ENCODE results near the gene TVP23C. TPM values are rescaled to one million over a fixed set of nuclear protein-coding genes. Genes with fewer than 3 reads are reported as not detected.
"Not testable (repeated sequence)": the region's sequence is repeated elsewhere in the genome, so short reads cannot be mapped to it uniquely, and the experiment has no call there.

Gene TVP23C
- polyA plus RNA-seq (ENCODE audit: insufficient read length in 3 of 3) = 10 to 100 TPM; 11.1 to 22.6 (median 12.8) TPM
- long read RNA-seq, donor 1 = 0 reads
- long read RNA-seq, donor 2 = 0 reads
- long read RNA-seq, donor 3 = 0 reads
- long read RNA-seq, donor 4, partial matches to known transcripts = 0 of 2 reads
- long read RNA-seq, donor 4, other reads (novel, unspliced or antisense) = 0 of 2 reads
- long read RNA-seq, donor 5 = 0 reads
- long read RNA-seq, donor 6, partial matches to known transcripts = 0 of 1 reads
- long read RNA-seq, donor 6, other reads (novel, unspliced or antisense) = 0 of 1 reads
- long read RNA-seq, donor 7 = 0 reads
- long read RNA-seq, donor 8 = 0 reads
- long read RNA-seq, donor 9 = 0 reads
- long read RNA-seq, donor 10, partial matches to known transcripts = 0 of 1 reads
- long read RNA-seq, donor 10, other reads (novel, unspliced or antisense) = 0 of 1 reads
- long read RNA-seq, donor 11 = 0 reads
- long read RNA-seq, donor 12, partial matches to known transcripts = 0 of 1 reads
- long read RNA-seq, donor 12, other reads (novel, unspliced or antisense) = 0 of 1 reads
- long read RNA-seq, donor 13 = 0 reads
- long read RNA-seq, donor 14 = 0 reads
- long read RNA-seq, donor 15 = 0 reads
- long read RNA-seq, donor 16, partial matches to known transcripts = 8 of 9 reads
- long read RNA-seq, donor 16, other reads (novel, unspliced or antisense) = 0 of 9 reads

DNA sequence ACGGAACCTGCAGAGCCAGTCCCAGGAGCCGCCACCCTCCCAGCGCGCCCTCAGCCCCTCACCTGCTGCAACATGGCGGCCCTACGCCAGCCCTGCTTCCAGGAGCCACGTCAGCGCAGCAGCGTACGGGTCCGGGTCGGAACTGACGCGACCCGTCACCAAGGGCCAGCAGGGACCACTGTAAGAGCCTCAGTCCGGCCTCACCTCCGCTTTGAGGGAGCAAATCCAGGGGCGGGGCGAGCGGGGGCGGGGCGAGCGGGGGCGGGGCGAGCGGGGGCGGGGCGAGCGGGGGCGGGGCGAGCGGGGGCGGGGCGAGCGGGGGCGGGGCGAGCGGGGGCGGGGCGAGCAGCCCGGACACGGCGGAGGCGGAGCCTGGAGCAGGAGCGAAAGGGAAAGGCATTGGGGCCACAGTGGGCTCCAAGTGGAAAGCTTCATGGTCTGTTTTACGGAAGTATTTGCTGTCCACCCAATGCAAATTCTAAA is at the start of gene TVP23C:
Gene TVP23C (minus strand): TSS at position 109 of the 483 bp plus-strand sequence. CDS start 35 bp downstream, at position 74.
- DNase-seq (ENCODE audit: extremely low read depth in 1 of 11, low read depth in 9 of 11, low spot score in 4 of 11) = peak; percentile 22 to 64 (median 48)

GRCh38 chr17:15592960-15593359 is 29.7 kb upstream of the TVP23C start:
- DNase-seq (ENCODE audit: extremely low read depth in 1 of 11, low read depth in 9 of 11, low spot score in 4 of 11) = not testable (repeated sequence)

DNA sequence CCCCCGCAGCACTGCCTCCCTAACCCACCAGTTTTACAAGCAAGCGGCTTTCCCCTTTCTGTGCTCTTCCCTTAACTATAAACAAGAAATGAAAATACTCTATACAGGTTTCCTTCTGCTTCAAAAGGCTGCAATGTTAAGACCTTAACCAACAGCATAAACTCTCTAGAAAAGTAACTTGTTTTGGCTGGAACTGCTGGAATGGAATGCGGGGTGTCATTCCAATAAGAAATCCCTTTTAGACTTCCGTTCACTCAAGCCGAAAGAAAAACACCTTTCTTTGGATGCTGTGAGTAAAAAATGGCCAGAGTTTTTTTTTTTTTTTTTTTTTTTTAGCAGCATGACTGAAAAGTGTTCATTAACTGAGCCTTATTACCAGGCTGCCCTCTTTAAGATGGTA is 28.7 kb upstream of the TVP23C start:
- DNase-seq (ENCODE audit: extremely low read depth in 1 of 11, low read depth in 9 of 11, low spot score in 4 of 11) = peak in 1 of 11 donors; percentile 23

- DNase-seq (ENCODE audit: extremely low read depth in 1 of 11, low read depth in 9 of 11, low spot score in 4 of 11) = not testable (repeated sequence)
Measured at GRCh38 chr17:15590844-15591243, 27.6 kb upstream of the TVP23C start.

DNA sequence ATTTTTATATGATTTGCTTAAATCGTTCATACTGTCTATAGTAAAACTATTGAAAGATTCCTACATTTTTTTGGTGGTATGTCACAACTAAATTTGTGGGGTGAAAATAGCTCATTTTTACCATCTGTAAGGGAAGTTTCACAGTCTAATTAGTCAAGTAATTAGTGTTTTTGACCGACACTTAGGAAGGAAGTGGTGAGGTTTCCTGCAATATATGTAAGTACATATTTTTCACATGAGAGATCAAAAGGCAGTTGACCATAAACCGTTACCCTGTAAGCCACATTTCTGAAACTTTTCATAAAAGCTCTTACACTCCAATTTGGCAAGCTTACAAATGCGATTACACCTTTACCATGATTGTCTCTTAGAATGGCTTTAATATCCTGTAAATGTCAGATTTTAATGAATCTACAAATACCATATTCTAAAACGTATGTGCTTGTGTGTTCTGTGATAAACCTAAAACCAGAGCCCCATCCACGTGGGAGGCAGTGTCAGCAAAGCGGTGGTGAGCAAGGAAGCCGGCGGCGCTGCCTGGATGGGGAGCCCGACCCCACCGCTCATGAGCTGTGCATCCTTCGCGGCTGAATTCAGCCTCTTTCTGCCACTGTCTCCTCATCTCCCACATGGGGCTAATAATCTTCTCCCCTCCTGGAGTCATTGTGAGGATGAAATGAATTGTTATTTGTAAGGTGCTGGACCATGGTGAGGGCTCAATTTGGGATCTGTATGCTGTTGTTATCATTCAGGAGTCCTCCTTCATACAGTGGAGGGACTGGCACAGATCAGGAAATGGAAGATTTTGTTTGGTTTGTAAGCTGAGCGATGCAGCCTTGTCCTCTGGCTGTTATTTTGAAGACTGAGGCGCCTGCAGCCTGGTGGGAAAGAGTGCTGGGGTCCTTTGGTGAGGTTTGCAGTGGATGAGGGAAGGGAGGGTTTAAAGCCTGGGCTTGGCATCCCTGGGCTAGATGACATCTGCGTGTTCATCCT is 26.6 kb upstream of the TVP23C start:
- not testable (repeated sequence) for DNase-seq (ENCODE audit: extremely low read depth in 1 of 11, low read depth in 9 of 11, low spot score in 4 of 11)

GRCh38 chr17:15588017-15588416 is 24.7 kb upstream of the TVP23C start:
- not testable (repeated sequence) for DNase-seq (ENCODE audit: extremely low read depth in 1 of 11, low read depth in 9 of 11, low spot score in 4 of 11)

DNA sequence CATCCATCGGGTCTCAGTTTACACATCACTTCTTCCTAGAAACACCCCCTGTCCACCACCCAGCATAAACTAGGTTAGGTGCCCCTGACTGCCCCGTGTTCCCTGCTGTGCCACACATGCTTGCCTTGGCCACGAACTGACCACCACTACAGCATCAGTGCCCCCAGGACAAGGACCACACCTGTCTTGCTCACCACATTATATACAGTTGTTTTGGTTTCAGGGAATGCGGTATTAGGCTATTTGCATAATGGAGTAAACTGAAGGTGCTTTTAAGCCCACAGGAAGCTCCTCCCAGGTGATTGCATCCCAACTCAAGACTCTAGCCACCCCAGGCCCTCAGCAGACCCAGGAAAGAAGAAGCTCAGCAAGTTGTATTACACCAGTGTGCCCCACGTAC is 20.0 kb upstream of the TVP23C start:
- DNase-seq (ENCODE audit: extremely low read depth in 1 of 11, low read depth in 9 of 11, low spot score in 4 of 11) = not testable (repeated sequence)

DNA sequence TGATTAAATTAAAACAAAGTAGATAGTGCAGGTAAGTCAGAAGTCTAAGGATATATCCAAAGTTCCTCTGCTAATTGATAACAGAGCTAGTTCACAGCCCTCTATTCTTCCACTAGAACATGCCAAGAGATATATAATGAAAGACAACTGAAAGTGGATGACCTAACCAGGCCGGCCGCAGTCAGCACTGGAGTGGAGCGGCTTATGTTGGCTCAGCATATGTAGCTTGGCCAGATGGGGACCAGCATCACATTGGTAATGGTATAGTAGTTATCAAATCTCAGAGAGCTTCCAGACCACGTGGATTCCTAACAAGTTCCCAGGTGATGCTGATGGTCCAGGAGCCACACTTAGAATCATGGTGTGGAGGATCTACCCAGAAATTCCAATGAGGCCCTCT is 18.2 kb upstream of the TVP23C start:
- not testable (repeated sequence) for DNase-seq (ENCODE audit: extremely low read depth in 1 of 11, low read depth in 9 of 11, low spot score in 4 of 11)

GRCh38 chr17:15576848-15577247 is 13.6 kb upstream of the TVP23C start:
- not testable (repeated sequence) for DNase-seq (ENCODE audit: extremely low read depth in 1 of 11, low read depth in 9 of 11, low spot score in 4 of 11)

- not testable (repeated sequence) for DNase-seq (ENCODE audit: extremely low read depth in 1 of 11, low read depth in 9 of 11, low spot score in 4 of 11)
Measured at GRCh38 chr17:15574660-15575059, 11.4 kb upstream of the TVP23C start.

DNA sequence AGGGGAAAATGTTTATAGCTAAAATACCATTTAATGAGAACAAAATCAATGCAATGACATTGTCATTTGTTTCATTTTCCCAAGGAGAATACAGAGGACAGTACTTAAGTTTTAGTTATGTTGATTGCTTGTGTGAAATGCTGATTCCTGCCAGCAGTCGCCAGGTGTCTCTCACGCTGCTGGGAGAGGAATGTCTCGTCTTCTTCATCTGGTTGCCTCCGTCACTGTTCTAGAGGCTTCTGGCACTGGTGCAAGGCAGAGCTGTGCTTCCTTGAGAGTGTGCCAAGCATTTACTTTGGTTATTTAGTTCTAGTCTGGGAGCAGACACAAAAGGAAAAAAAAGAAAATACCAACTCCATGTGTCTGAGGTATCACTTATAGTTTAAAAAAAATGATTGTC is 10.6 kb upstream of the TVP23C start:
- DNase-seq (ENCODE audit: extremely low read depth in 1 of 11, low read depth in 9 of 11, low spot score in 4 of 11) = not testable (repeated sequence)

DNA sequence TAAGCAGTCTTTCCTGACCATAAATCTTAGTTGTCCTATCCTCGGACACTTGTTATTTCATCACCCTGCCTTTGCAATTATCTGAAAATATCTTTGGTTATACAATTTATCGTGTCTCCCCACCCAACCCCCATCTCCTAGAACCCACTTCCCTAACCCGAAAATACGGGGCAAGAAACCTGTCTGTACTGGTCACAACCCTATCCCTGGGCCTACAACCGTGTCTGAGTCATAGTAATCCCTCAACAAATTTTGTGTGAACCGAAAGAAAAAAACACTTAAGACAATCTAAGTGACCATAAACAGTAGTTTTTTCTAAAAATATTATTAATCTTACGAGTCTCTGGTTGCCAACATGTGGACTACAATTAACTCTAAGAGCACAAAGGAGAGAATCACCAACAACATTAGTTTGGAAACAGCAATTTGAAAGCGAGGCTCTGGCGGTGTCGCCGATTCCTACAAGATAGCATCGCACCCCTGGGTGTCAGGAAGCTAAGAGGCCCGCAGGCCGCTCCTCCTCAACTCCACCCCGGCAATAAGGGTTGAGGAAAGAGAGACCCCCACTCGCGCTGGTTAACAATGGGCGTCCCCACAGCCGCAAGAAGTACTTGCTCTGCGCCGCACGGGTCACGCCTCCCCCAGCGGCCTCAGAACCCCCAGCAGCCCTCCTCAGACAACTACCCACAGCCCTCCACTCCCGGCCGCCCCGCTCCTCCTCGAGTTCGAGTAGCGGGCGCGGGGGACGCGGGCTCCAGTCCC is 489 bp downstream of the TVP23C start:
- DNase-seq (ENCODE audit: extremely low read depth in 1 of 11, low read depth in 9 of 11, low spot score in 4 of 11) = not testable (repeated sequence)

- DNase-seq (ENCODE audit: extremely low read depth in 1 of 11, low read depth in 9 of 11, low spot score in 4 of 11) = not testable (repeated sequence)
Measured at GRCh38 chr17:15561439-15561838, 1.8 kb downstream of the TVP23C start.

GRCh38 chr17:15558403-15559105 is 4.7 kb downstream of the TVP23C start:
- DNase-seq (ENCODE audit: extremely low read depth in 1 of 11, low read depth in 9 of 11, low spot score in 4 of 11) = not testable (repeated sequence)

GRCh38 chr17:15557334-15557832 is 5.9 kb downstream of the TVP23C start:
- not testable (repeated sequence) for DNase-seq (ENCODE audit: extremely low read depth in 1 of 11, low read depth in 9 of 11, low spot score in 4 of 11)

- DNase-seq (ENCODE audit: extremely low read depth in 1 of 11, low read depth in 9 of 11, low spot score in 4 of 11) = not testable (repeated sequence)
Measured at GRCh38 chr17:15552932-15553331, 10.4 kb downstream of the TVP23C start.

DNA sequence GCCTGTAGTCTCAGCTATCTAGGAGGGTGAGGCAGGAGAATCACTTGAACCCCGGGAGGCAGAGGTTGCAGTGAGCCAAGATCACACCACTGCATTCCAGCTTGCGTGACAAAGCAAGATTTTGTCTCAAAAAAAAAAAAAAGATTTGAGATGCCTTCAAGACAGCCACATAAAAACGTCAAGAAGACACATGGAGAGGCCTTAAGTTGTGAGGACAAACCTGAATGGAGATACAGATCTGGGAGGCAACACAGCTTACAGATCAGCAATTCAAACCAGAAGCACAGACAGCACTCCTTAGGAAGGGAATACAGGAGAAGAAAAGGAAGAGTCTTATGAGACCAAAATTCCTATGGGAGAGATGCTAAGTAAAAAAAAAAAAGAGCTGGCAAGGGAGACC is 13.7 kb downstream of the TVP23C start:
- not testable (repeated sequence) for DNase-seq (ENCODE audit: extremely low read depth in 1 of 11, low read depth in 9 of 11, low spot score in 4 of 11)
